ENCODE results near the gene VPS50.

- no peak for TF ChIP-seq CTCF (IDR thresholded peaks at IDR 0.05; ENCODE audit: low read depth, low read length, missing input control)
- no peak for TF ChIP-seq SP1 (IDR thresholded peaks at IDR 0.05)
- TF ChIP-seq TAF1 (conservative IDR thresholded peaks at IDR 0.05), result no peak
- TF ChIP-seq RXRA (IDR thresholded peaks at IDR 0.05), result no peak
- no peak for TF ChIP-seq MAX (IDR thresholded peaks at IDR 0.05)
- no peak for TF ChIP-seq RAD21 (IDR thresholded peaks at IDR 0.05)
Observed at GRCh38 chr7:93198472-93198871, 33.7 kb upstream of the VPS50 start.

Measured in liver (tissue), 3 donors.